ENCODE data around the gene CPT2. TPM values are rescaled to one million over a fixed set of nuclear protein-coding genes. Genes with fewer than 3 reads are reported as not detected.

Gene CPT2
- total and polyA plus RNA-seq, 2 of the 13 experiments (the other 11 are each of a cell fraction or from before 2014, with no cell fraction given): 12.6 to 14.6 TPM

- TF ChIP-seq NR2F1 (CRISPR knock-in tag; IDR thresholded peaks at IDR 0.05): peak; percentile 40 to 93; a peak in 2 of 4 replicates
- peak; percentile 85 for TF ChIP-seq POLR2AphosphoS5 (IDR thresholded peaks at IDR 0.05; ENCODE audit: low read depth, low read length)
- TF ChIP-seq ZNF335 (CRISPR knock-in tag; IDR thresholded peaks at IDR 0.05): peak; percentile 77
- TF ChIP-seq ATF1 (CRISPR knock-in tag; IDR thresholded peaks at IDR 0.05): peak; percentile 60; the same call in 1 of the 2 replicates
- TF ChIP-seq ZNF564 (CRISPR knock-in tag; IDR thresholded peaks at IDR 0.05): peak; percentile 54; the same call in 1 of the 2 replicates
- TF ChIP-seq CREB1 (IDR thresholded peaks at IDR 0.05): peak; percentile 23; the same call in 1 of the 2 replicates
- TF ChIP-seq CREB1 (CRISPR knock-in tag; IDR thresholded peaks at IDR 0.05): peak; percentile 89; the same call in 1 of the 2 replicates
- peak; percentile 72; the same call in 1 of the 2 replicates for TF ChIP-seq STAT6 (CRISPR knock-in tag; IDR thresholded peaks at IDR 0.05; ENCODE audit: borderline replicate concordance)
- no peak for TF ChIP-seq CAMTA2 (CRISPR knock-in tag; IDR thresholded peaks at IDR 0.05; ENCODE audit: borderline replicate concordance)
- TF ChIP-seq ZNF337 (CRISPR knock-in tag; IDR thresholded peaks at IDR 0.05; ENCODE audit: borderline replicate concordance, low read depth): no peak
- peak; percentile 58 for TF ChIP-seq HNF1A (IDR thresholded peaks at IDR 0.05; ENCODE audit: low read depth)
- peak; percentile 83; the same call in 1 of the 2 replicates for TF ChIP-seq HNF1A (CRISPR knock-in tag; IDR thresholded peaks at IDR 0.05; ENCODE audit: borderline replicate concordance)
- peak; percentile 70; the same call in 1 of the 2 replicates for TF ChIP-seq ZNF124 (CRISPR knock-in tag; IDR thresholded peaks at IDR 0.05)
- TF ChIP-seq THAP11 (CRISPR knock-in tag; IDR thresholded peaks at IDR 0.05): peak; percentile 80; the same call in 1 of the 2 replicates
- TF ChIP-seq ZNF644 (CRISPR knock-in tag; IDR thresholded peaks at IDR 0.05; ENCODE audit: low read depth): peak; percentile 58; the same call in 1 of the 2 replicates
- TF ChIP-seq ZNF792 (CRISPR knock-in tag; IDR thresholded peaks at IDR 0.05): peak; percentile 58; the same call in 1 of the 2 replicates
- TF ChIP-seq NFYC (CRISPR knock-in tag; IDR thresholded peaks at IDR 0.05): no peak
- TF ChIP-seq ARID2 (CRISPR knock-in tag; IDR thresholded peaks at IDR 0.05; ENCODE audit: borderline replicate concordance): no peak
- peak; percentile 27; the same call in 1 of the 2 replicates for TF ChIP-seq CTCF (CRISPR knock-in tag; IDR thresholded peaks at IDR 0.05)
- TF ChIP-seq ZNF703 (CRISPR knock-in tag; IDR thresholded peaks at IDR 0.05; ENCODE audit: borderline replicate concordance): no peak; the same call in 1 of the 2 replicates
- TF ChIP-seq ZNF121 (CRISPR knock-in tag; IDR thresholded peaks at IDR 0.05): no peak
- peak; percentile 88 for TF ChIP-seq GATAD2A (CRISPR knock-in tag; IDR thresholded peaks at IDR 0.05)
Observed at GRCh38 chr1:53183095-53183990, 13.3 kb upstream of the CPT2 start (continued).
